AG04450 (cell line): Measurements from ENCODE around the gene CDC42EP1. TPM values are rescaled to one million over a fixed set of nuclear protein-coding genes. Genes with fewer than 3 reads are reported as not detected.

Source experiments
- CTCF ChIA-PET: fragments of 300-600, 350-600 bp; formaldehyde crosslinking; extraction: SDS; loops from one replicate; lab custom pipeline; 2022; ENCODE audit warnings: antibody characterized with exemption, inconsistent platforms; lab: Charles Lee
- POLR2A ChIA-PET: fragments of 350-600 bp; formaldehyde crosslinking; extraction: SDS; loops from one replicate; lab custom pipeline; 2021; ENCODE audit warnings: antibody characterized with exemption, inconsistent platforms; lab: Yijun Ruan, JAX
- DNase-seq: peaks from one replicate; pipeline ENCODE4 v3.0.0-alpha.2; 2011; ENCODE audit warnings: low read depth, low spot score
- H3K27ac ChIP-seq: one replicate; pipeline ENCODE4 v1.5.1; 2012; ENCODE audit warnings: low read depth, low read length, control low read depth
- H3K27me3 ChIP-seq: one replicate; pipeline ENCODE4 v1.6.0; 2012; ENCODE audit warnings: low read length; ENCODE audit not compliant: control insufficient read depth, insufficient read depth
- H3K4me3 ChIP-seq: 2 replicates; pipeline ENCODE4 v1.5.1; 2011; ENCODE audit warnings: mild to moderate bottlenecking, low read depth, low read length, control low read depth
- H3K9me3 ChIP-seq: 2 replicates; pipeline ENCODE4 v1.5.1; 2012; ENCODE audit warnings: low read length; ENCODE audit not compliant: control insufficient read depth, insufficient read depth
- polyA plus RNA-seq: library from polyadenylated mRNA; depleted of rRNA; stranded (reverse); fragments of >200 nt; gene quantifications from 2 replicates; pipeline ENCODE4 v1.2.3, GENCODE V29; 2011
- TF ChIP-seq, protein P1 (sequence below): IDR thresholded peaks from 2 replicates; pipeline ENCODE4 v1.5.1; 2011; ENCODE audit warnings: low read depth, low read length, control low read depth, inconsistent platforms

Gene CDC42EP1
- polyA plus RNA-seq, 1 experiment: 13.0 TPM

DNA sequence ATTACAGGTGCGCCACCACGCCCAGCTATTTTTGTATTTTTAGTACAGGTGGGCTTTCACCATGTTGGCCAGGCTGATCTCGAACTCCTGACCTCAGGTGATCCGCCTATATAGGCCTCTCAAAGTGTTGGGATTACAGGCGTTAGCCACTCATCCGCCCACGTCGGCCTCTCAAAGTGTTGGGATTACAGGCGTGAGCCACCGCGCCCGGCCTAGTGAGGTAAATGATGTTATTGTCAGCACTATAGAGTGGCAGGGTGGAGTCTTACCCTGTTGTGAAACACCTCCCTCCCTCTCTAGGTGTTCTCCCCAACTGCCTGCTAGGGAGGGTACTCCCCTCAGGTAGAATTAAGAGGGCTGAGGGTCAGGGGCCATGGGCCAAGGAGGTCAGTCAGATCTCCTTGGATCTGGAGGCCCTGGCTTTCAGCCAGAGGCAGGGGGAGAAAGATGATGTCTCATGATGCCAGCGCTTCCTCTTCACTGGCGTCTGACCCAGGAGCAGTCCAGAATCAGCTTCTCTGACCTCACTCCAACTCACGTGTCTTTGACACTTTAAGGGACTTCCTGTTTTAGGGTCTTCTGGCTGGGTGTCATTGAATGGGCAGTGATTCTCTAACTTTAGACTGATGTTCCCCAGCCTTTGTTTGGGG, 50.3 kb downstream of the CDC42EP1 start:
- Histone ChIP-seq H3K9me3 (no peaks in the 10 kb centered on the region), H3K4me3 (no peak overlapping the region), H3K27me3 (no peaks in the 10 kb centered on the region), H3K27ac (no peak overlapping the region)
- DNase-seq: no peak
- ChIA-PET POLR2A (interaction anchor here (0.6 to 2.7 kb wide), 3 partner anchors 8 to 65 kb away, joined by 3 to 15 read pairs (median 3); partner anchors contain the start of gene LGALS1), CTCF (interaction anchor here (1.0 kb wide), 1 partner anchor 32 kb away, joined by 3 read pairs; no protein-coding TSS in a partner anchor)
- TF ChIP-seq, protein P1, sequence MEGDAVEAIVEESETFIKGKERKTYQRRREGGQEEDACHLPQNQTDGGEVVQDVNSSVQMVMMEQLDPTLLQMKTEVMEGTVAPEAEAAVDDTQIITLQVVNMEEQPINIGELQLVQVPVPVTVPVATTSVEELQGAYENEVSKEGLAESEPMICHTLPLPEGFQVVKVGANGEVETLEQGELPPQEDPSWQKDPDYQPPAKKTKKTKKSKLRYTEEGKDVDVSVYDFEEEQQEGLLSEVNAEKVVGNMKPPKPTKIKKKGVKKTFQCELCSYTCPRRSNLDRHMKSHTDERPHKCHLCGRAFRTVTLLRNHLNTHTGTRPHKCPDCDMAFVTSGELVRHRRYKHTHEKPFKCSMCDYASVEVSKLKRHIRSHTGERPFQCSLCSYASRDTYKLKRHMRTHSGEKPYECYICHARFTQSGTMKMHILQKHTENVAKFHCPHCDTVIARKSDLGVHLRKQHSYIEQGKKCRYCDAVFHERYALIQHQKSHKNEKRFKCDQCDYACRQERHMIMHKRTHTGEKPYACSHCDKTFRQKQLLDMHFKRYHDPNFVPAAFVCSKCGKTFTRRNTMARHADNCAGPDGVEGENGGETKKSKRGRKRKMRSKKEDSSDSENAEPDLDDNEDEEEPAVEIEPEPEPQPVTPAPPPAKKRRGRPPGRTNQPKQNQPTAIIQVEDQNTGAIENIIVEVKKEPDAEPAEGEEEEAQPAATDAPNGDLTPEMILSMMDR: no peak

DNA sequence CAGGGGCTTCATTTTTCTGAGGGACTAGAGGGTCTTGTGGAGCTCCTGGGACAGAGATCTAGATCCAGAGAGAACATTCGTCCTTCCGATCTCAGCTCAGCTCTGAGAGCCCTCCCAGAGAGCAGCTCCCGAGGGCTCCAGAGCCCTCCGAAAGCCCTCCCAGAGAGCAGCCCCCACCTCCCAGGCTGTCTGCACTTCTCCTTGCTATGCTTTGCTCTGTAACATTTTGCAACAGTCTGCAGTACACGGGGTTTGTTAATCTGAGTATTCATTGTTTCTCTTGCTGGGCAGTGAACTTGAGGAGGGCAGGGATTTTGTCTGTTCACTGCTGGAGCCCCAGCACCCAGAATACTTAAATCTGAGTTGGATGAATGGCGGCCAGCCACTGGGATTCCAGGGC, 50.9 kb downstream of the CDC42EP1 start:
- Histone ChIP-seq H3K27me3 (no peaks in the 10 kb centered on the region), H3K4me3 (no peak overlapping the region), H3K9me3 (no peaks in the 10 kb centered on the region), H3K27ac (no peak overlapping the region)
- no peak for DNase-seq
- TF ChIP-seq, protein P1: no peak
- ChIA-PET POLR2A (no interaction called here), CTCF (interaction anchor here (1.1 to 2.7 kb wide), 3 partner anchors 13 to 32 kb away, joined by 4 to 14 read pairs (median 5); no protein-coding TSS in a partner anchor)

DNA sequence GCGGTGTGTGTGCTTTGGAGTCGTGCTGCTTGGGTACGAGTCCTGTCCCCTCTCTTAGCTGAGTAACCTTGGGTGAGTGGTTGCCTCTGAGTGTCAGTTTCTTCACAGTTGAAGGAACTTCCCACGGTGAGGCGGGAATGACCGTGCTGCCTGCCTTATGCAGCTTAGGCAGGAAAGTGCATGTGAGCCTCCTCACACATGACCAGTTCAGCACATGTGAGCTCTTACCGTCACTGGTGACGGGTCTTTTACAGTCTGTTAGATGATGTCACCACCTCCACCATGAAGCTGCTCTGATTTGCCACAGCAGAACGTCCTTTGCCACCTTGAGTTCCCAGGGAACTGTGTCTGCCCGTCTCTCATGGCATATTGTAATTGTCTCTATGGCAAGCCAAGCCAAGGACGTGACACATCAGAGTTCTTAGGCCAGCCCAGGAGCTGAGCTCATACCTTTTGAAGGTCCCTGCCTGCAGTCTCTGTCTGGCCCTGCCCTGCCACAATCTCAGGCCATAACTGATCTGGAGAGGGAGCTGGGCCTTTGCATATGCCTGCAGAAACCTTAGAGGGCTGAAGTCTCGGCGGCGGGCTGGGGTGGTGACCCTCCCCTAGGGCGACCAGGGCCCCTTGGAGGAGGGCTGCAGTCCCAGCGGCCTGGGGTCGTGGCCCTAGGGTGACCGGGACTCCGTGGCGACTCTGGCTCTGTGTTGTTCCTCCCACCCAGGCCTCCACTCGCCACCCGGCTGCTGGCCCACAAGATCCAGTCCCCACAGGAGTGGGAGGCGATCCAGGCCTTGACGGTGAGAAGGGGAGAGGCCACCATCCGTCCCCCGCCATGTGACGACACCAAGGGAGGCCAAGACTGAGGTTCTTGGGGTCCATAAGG, 56.2 kb downstream of the CDC42EP1 start:
- Histone ChIP-seq H3K27ac (no peak overlapping the region), H3K27me3 (no peaks in the 10 kb centered on the region), H3K9me3 (no peaks in the 10 kb centered on the region), H3K4me3 (no peak overlapping the region)
- TF ChIP-seq, protein P1: no peak
- CTCF ChIA-PET: interaction anchor here (3.2 kb wide), 1 partner anchor 9 kb away, joined by 20 read pairs; the partner anchor contains the start of gene GGA1
- POLR2A ChIA-PET: no interaction called here
- DNase-seq: no peak

DNA sequence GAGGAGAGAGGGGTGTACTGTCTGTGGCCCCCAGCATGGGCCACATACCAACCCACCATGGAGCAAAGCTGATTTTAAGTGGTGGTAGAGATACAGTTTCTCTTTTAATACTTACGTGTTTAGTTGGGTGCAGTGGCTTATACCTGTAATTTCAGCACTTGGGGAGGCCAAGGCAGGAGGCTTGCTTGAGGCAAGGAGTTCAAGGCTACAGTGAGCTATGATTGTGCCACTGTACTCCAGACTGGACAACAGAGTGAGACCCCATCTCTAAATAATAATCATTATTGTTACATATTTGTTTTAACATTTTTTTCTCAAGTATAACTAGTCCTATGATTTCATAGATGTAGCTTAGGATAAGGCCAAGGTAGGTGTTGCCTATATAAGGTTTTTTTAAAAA, 57.2 kb downstream of the CDC42EP1 start:
- Histone ChIP-seq H3K27ac (no peak overlapping the region), H3K9me3 (no peaks in the 10 kb centered on the region), H3K4me3 (no peak overlapping the region), H3K27me3 (no peaks in the 10 kb centered on the region)
- CTCF ChIA-PET: interaction anchor here (0.6 to 3.2 kb wide), 3 partner anchors 8 to 499 kb away, joined by 3 to 20 read pairs (median 4); partner anchors contain the start of gene GGA1
- no peak for DNase-seq
- POLR2A ChIA-PET: interaction anchor here (0.9 kb wide), 1 partner anchor 41 kb away, joined by 5 read pairs; the partner anchor contains the start of gene PDXP
- TF ChIP-seq, protein P1: no peak
